Cardiac muscle cell (in vitro differentiated cells and primary cell): ENCODE data around the gene GPR37. TPM values are rescaled to one million over a fixed set of nuclear protein-coding genes. Genes with fewer than 3 reads are reported as not detected.
A peak's percentile ranks its signal among the peaks of the same experiment; 100 is the strongest.

ENCODE experiments used
- DNase-seq, 2 donors: peaks; one replicate each; pipeline versions ENCODE4 v3.0.0 to v3.0.0-alpha.2; 2010 to 2017; ENCODE audit warnings: low read depth in 1 of 2, low spot score in 1 of 2
- H3K27ac ChIP-seq: fragments of 200-600 bp; sonication (generic); 2 replicates; pipeline ENCODE4 v1.5.1; 2016
- H3K27me3 ChIP-seq: fragments of 200-600 bp; sonication (generic); 2 replicates; pipeline ENCODE4 v1.6.0; 2016; ENCODE audit warnings: control low read depth
- H3K36me3 ChIP-seq: fragments of 200-600 bp; sonication (generic); 2 replicates; pipeline ENCODE4 v1.5.1; 2016; ENCODE audit warnings: control low read depth
- H3K4me1 ChIP-seq: fragments of 200-600 bp; sonication (generic); 2 replicates; pipeline ENCODE4 v1.8.1; 2017; ENCODE audit warnings: low read depth, mild to moderate bottlenecking, mixed run types
- H3K4me3 ChIP-seq: fragments of 200-600 bp; sonication (generic); 2 replicates; pipeline ENCODE4 v1.5.1; 2016; ENCODE audit warnings: mild to moderate bottlenecking
- H3K9me3 ChIP-seq: fragments of 200-600 bp; sonication (generic); 2 replicates; pipeline ENCODE4 v1.5.1; 2017; ENCODE audit warnings: low read depth, mild to moderate bottlenecking, control low read depth
- CTCF ChIP-seq: IDR thresholded peaks from 2 replicates; pipeline ENCODE4 v1.5.1; 2012; ENCODE audit warnings: low read depth, mild to moderate bottlenecking, low read length
- polyA plus RNA-seq: library from polyadenylated mRNA; unstranded; fragments of >200 nt; fragmentation: Nextera tagmentation; extraction: Ambion mirVana; gene quantifications from 2 replicates; pipeline ENCODE4 v1.2.1, GENCODE V29; 2016
- total RNA-seq: library from RNA; depleted of rRNA; stranded (reverse); fragments of >200 nt; gene quantifications from 2 replicates; pipeline ENCODE4 v1.2.3, GENCODE V29; 2016

The GPR37 gene
- total and polyA plus RNA-seq, 2 experiments from 2014 or later = 8.6 to 15.9 TPM

- H3K36me3 ChIP-seq = no peaks in the 10 kb centered on the region
- no peaks in the 10 kb centered on the region for H3K27me3 ChIP-seq
- no peak overlapping the region for H3K27ac ChIP-seq
- no peak for DNase-seq
- no peak overlapping the region for H3K4me3 ChIP-seq
- no peaks in the 10 kb centered on the region for H3K9me3 ChIP-seq
- TF ChIP-seq CTCF = no peak
- H3K4me1 ChIP-seq = no peaks in the 10 kb centered on the region
Observed at GRCh38 chr7:124773938-124774337, 8.3 kb upstream of the GPR37 start.

- no peak for DNase-seq
- Histone ChIP-seq H3K4me3 (no peak overlapping the region), H3K27me3 (no peaks in the 10 kb centered on the region), H3K36me3 (no peaks in the 10 kb centered on the region), H3K4me1 (no peaks in the 10 kb centered on the region), H3K27ac (no peak overlapping the region), H3K9me3 (no peaks in the 10 kb centered on the region)
- TF ChIP-seq CTCF = no peak
Observed at GRCh38 chr7:124773339-124773738, 7.7 kb upstream of the GPR37 start.

- Histone ChIP-seq H3K9me3 (no peaks in the 10 kb centered on the region), H3K4me3 (no peak overlapping the region), H3K27me3 (peaks cover 29% of the 10 kb centered on the region), H3K36me3 (no peaks in the 10 kb centered on the region), H3K27ac (no peak overlapping the region), H3K4me1 (no peaks in the 10 kb centered on the region)
- no peak for TF ChIP-seq CTCF
- no peak for DNase-seq
Observed at GRCh38 chr7:124769136-124769535, 3.5 kb upstream of the GPR37 start.

- H3K27me3 ChIP-seq = peaks cover 35% of the 10 kb centered on the region
- no peaks in the 10 kb centered on the region for H3K9me3 ChIP-seq
- no peak for TF ChIP-seq CTCF
- no peaks in the 10 kb centered on the region for H3K4me1 ChIP-seq
- H3K4me3 ChIP-seq = no peak overlapping the region
- DNase-seq = no peak
- H3K27ac ChIP-seq = no peak overlapping the region
- no peaks in the 10 kb centered on the region for H3K36me3 ChIP-seq
Observed at GRCh38 chr7:124768525-124768924, 2.9 kb upstream of the GPR37 start.

- Histone ChIP-seq H3K27me3 (peaks cover 44% of the 10 kb centered on the region), H3K36me3 (no peaks in the 10 kb centered on the region), H3K27ac (no peak overlapping the region), H3K4me1 (no peaks in the 10 kb centered on the region), H3K4me3 (peak overlapping the region; percentile 53), H3K9me3 (no peaks in the 10 kb centered on the region)
- TF ChIP-seq CTCF = no peak
- DNase-seq = peak; percentile 1 to 41
Observed at GRCh38 chr7:124764847-124765400, 668 bp downstream of the GPR37 start.
